ENCODE measurements around the gene NDNF.

GRCh38 chr4:121016611-121017010, 55.7 kb downstream of the NDNF start:
- TF ChIP-seq, protein P1, sequence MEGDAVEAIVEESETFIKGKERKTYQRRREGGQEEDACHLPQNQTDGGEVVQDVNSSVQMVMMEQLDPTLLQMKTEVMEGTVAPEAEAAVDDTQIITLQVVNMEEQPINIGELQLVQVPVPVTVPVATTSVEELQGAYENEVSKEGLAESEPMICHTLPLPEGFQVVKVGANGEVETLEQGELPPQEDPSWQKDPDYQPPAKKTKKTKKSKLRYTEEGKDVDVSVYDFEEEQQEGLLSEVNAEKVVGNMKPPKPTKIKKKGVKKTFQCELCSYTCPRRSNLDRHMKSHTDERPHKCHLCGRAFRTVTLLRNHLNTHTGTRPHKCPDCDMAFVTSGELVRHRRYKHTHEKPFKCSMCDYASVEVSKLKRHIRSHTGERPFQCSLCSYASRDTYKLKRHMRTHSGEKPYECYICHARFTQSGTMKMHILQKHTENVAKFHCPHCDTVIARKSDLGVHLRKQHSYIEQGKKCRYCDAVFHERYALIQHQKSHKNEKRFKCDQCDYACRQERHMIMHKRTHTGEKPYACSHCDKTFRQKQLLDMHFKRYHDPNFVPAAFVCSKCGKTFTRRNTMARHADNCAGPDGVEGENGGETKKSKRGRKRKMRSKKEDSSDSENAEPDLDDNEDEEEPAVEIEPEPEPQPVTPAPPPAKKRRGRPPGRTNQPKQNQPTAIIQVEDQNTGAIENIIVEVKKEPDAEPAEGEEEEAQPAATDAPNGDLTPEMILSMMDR (conservative IDR thresholded peaks at IDR 0.05 in 1 of 2, IDR thresholded peaks at IDR 0.05 in 1 of 2; ENCODE audit: low read depth in 1 of 2, low read length in 2 of 2), result no peak
- TF ChIP-seq EZH2 (IDR thresholded peaks at IDR 0.05; ENCODE audit: low read length, missing control alignments), result no peak

Data from fibroblast of lung (primary cell).